Astrocyte (in vitro differentiated cells and primary cell): Measurements from ENCODE around the gene VASN.

Source experiments
- CTCF ChIP-seq: IDR thresholded peaks from 2 replicates; pipeline ENCODE4 v1.5.1; 2011; ENCODE audit warnings: low read depth, mild to moderate bottlenecking, inconsistent platforms, low read length, moderate library complexity; ENCODE audit not compliant: insufficient read depth
- EZH2 ChIP-seq: IDR thresholded peaks from 2 replicates; pipeline ENCODE4 v1.6.1; 2012; ENCODE audit warnings: mild to moderate bottlenecking, low read length, inconsistent platforms; ENCODE audit not compliant: insufficient read depth

- TF ChIP-seq CTCF, result no peak
- no peak for TF ChIP-seq EZH2
Observed at GRCh38 chr16:4410335-4411075, 38.9 kb downstream of the VASN start.
